ENCODE data around the gene ANKRD23. TPM values are rescaled to one million over a fixed set of nuclear protein-coding genes. Genes with fewer than 3 reads are reported as not detected.
A peak's percentile ranks its signal among the peaks of the same experiment; 100 is the strongest.

The ANKRD23 gene
- total and polyA plus RNA-seq, 2 of the 13 experiments (the other 11 are each of a cell fraction or from before 2014, with no cell fraction given), result 1.5 to 1.6 TPM

DNA sequence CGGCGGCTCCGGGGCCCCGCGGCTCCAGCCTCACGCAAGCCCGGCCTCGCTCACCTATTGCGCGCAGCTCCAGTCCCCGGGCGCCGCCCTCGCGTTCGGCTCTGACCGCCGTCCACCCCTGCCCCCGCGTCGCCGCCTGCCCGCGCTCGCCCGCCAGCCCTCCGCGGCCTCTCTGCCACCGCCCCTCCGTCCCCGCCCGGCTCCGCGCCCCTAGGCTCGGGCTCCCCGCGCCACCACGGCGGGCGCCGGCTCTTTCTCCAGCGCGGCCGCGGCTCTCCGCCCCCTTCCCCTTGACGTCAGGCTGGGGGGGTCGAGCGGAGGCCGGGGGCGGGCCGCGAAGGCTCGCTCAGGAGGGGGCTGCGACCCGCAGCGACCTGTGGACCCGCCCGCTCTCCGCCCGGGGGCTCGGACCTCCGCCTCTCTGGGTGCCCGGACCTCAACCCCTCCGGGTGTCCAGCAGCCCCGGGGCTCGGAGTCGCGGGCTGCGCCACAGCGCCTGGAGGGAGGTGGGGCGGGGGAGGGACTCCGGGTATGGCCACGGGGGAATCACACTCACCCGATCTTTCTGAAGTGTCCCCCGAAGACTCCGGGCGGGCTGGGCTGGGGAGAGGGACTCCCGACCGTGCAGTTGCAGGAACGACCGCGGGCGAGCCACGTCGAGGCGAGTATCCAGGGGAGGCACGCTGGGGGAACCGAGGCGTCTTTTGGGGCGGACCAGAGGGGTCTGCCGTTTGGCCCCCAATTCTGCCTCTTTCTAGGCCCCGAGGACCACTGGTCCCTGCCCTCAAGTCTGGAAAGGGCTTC is 26.2 kb upstream of the ANKRD23 start, which contains the start of gene SEMA4C (continued):
- peak; percentile 22 for TF ChIP-seq TAF15 (IDR thresholded peaks at IDR 0.05; ENCODE audit: low read depth, low read length, poor library complexity, severe bottlenecking)
- TF ChIP-seq KMT2B (CRISPR knock-in tag; IDR thresholded peaks at IDR 0.05), result peak; percentile 23; the same call in 1 of the 2 replicates
- no peak for TF ChIP-seq HOXD1 (CRISPR knock-in tag; IDR thresholded peaks at IDR 0.05)
- TF ChIP-seq ZNF460 (CRISPR knock-in tag; IDR thresholded peaks at IDR 0.05; ENCODE audit: borderline replicate concordance), result no peak
- peak; percentile 20 for TF ChIP-seq MED8 (CRISPR knock-in tag; IDR thresholded peaks at IDR 0.05; ENCODE audit: insufficient replicate concordance)
- TF ChIP-seq HDAC1 (CRISPR knock-in tag; IDR thresholded peaks at IDR 0.05), result 0 out of 2 replicates have a peak, but pooled peaks have one; percentile 38
- no peak for TF ChIP-seq ZNF205 (CRISPR knock-in tag; IDR thresholded peaks at IDR 0.05)
- TF ChIP-seq ZFP90 (CRISPR knock-in tag; IDR thresholded peaks at IDR 0.05; ENCODE audit: borderline replicate concordance), result peak; percentile 83; the same call in 1 of the 2 replicates
- TF ChIP-seq ZNF883 (CRISPR knock-in tag; IDR thresholded peaks at IDR 0.05; ENCODE audit: not compliant biosample characterization), result no peak
- TF ChIP-seq ZNF124 (CRISPR knock-in tag; IDR thresholded peaks at IDR 0.05), result peak; percentile 11; the same call in 1 of the 2 replicates
- peak; percentile 69; the same call in 1 of the 2 replicates for TF ChIP-seq ZNF788 (CRISPR knock-in tag; IDR thresholded peaks at IDR 0.05; ENCODE audit: borderline replicate concordance)
- no peak for TF ChIP-seq ZNF329 (CRISPR knock-in tag; IDR thresholded peaks at IDR 0.05; ENCODE audit: low read depth)
- 0 out of 2 replicates have a peak, but pooled peaks have one; percentile 18 for TF ChIP-seq THAP11 (CRISPR knock-in tag; IDR thresholded peaks at IDR 0.05)
- TF ChIP-seq, protein P1, sequence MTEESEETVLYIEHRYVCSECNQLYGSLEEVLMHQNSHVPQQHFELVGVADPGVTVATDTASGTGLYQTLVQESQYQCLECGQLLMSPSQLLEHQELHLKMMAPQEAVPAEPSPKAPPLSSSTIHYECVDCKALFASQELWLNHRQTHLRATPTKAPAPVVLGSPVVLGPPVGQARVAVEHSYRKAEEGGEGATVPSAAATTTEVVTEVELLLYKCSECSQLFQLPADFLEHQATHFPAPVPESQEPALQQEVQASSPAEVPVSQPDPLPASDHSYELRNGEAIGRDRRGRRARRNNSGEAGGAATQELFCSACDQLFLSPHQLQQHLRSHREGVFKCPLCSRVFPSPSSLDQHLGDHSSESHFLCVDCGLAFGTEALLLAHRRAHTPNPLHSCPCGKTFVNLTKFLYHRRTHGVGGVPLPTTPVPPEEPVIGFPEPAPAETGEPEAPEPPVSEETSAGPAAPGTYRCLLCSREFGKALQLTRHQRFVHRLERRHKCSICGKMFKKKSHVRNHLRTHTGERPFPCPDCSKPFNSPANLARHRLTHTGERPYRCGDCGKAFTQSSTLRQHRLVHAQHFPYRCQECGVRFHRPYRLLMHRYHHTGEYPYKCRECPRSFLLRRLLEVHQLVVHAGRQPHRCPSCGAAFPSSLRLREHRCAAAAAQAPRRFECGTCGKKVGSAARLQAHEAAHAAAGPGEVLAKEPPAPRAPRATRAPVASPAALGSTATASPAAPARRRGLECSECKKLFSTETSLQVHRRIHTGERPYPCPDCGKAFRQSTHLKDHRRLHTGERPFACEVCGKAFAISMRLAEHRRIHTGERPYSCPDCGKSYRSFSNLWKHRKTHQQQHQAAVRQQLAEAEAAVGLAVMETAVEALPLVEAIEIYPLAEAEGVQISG (CRISPR knock-in tag; IDR thresholded peaks at IDR 0.05), result peak; percentile 46; the same call in 1 of the 2 replicates
- peak; percentile 2; the same call in 1 of the 2 replicates for TF ChIP-seq TAF1 (CRISPR knock-in tag; IDR thresholded peaks at IDR 0.05)
- peak; percentile 5; the same call in 1 of the 2 replicates for TF ChIP-seq ZNF232 (CRISPR knock-in tag; IDR thresholded peaks at IDR 0.05; ENCODE audit: borderline replicate concordance)
- TF ChIP-seq ZNF230 (CRISPR knock-in tag; IDR thresholded peaks at IDR 0.05), result peak; percentile 31; the same call in 1 of the 2 replicates
- peak; percentile 89 for TF ChIP-seq ZNF740 (CRISPR knock-in tag; IDR thresholded peaks at IDR 0.05)
- peak; percentile 60 for TF ChIP-seq SP5 (CRISPR knock-in tag; IDR thresholded peaks at IDR 0.05; ENCODE audit: borderline replicate concordance, low read depth)
- TF ChIP-seq MTF2 (CRISPR knock-in tag; IDR thresholded peaks at IDR 0.05; ENCODE audit: borderline replicate concordance), result peak; percentile 34; the same call in 1 of the 2 replicates
- peak; percentile 14; the same call in 1 of the 2 replicates for TF ChIP-seq ZNF446 (CRISPR knock-in tag; IDR thresholded peaks at IDR 0.05)
- 0 out of 2 replicates have a peak, but pooled peaks have one; percentile 32 for TF ChIP-seq TARDBP (CRISPR knock-in tag; IDR thresholded peaks at IDR 0.05)
- 0 out of 2 replicates have a peak, but pooled peaks have one; percentile 38 for TF ChIP-seq ZNF619 (CRISPR knock-in tag; IDR thresholded peaks at IDR 0.05)
- TF ChIP-seq KAT8 (CRISPR knock-in tag; IDR thresholded peaks at IDR 0.05), result 0 out of 2 replicates have a peak, but pooled peaks have one; percentile 40
- TF ChIP-seq, protein P2, sequence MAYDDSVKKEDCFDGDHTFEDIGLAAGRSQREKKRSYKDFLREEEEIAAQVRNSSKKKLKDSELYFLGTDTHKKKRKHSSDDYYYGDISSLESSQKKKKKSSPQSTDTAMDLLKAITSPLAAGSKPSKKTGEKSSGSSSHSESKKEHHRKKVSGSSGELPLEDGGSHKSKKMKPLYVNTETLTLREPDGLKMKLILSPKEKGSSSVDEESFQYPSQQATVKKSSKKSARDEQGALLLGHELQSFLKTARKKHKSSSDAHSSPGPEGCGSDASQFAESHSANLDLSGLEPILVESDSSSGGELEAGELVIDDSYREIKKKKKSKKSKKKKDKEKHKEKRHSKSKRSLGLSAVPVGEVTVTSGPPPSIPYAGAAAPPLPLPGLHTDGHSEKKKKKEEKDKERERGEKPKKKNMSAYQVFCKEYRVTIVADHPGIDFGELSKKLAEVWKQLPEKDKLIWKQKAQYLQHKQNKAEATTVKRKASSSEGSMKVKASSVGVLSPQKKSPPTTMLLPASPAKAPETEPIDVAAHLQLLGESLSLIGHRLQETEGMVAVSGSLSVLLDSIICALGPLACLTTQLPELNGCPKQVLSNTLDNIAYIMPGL (CRISPR knock-in tag; IDR thresholded peaks at IDR 0.05; ENCODE audit: borderline replicate concordance in 1 of 2, low read depth in 1 of 2), result peak in 1 of 2 experiments; percentile 79; a peak in 3 of 4 replicates

Data from HepG2 (cell line).